Measurements from ENCODE around the gene RAD21L1. TPM values are rescaled to one million over a fixed set of nuclear protein-coding genes. Genes with fewer than 3 reads are reported as not detected.
"Not testable (repeated sequence)": the region's sequence is repeated elsewhere in the genome, so short reads cannot be mapped to it uniquely, and the experiment has no call there.

The RAD21L1 gene
- total RNA-seq, 4 donors from 2014 or later, result not detected

- no peaks in the 10 kb centered on the region for H3K4me1 ChIP-seq
- TF ChIP-seq CTCF (IDR thresholded peaks at IDR 0.05), result no peak
- TF ChIP-seq POLR2A (IDR thresholded peaks at IDR 0.05), result no peak
- DNase-seq, result no peak
- H3K4me3 ChIP-seq, result no peak overlapping the region
- no peaks in the 10 kb centered on the region for H3K36me3 ChIP-seq
- no peaks in the 10 kb centered on the region for H3K9me3 ChIP-seq
- no peak overlapping the region for H3K27ac ChIP-seq
- H3K27me3 ChIP-seq, result no peaks in the 10 kb centered on the region
Observed at GRCh38 chr20:1241456-1241855, 15.6 kb downstream of the RAD21L1 start.

- no peaks in the 10 kb centered on the region for H3K4me1 ChIP-seq
- DNase-seq, result no peak
Observed at GRCh38 chr20:1242099-1242498, 16.3 kb downstream of the RAD21L1 start.

GRCh38 chr20:1242530-1242929 is 16.7 kb downstream of the RAD21L1 start:
- H3K27ac ChIP-seq, result no peak overlapping the region
- no peak overlapping the region for H3K4me3 ChIP-seq
- TF ChIP-seq POLR2A (IDR thresholded peaks at IDR 0.05) (no peak), CTCF (IDR thresholded peaks at IDR 0.05) (no peak)
- H3K36me3 ChIP-seq, result no peaks in the 10 kb centered on the region
- no peaks in the 10 kb centered on the region for H3K27me3 ChIP-seq
- H3K4me1 ChIP-seq, result no peaks in the 10 kb centered on the region
- no peaks in the 10 kb centered on the region for H3K9me3 ChIP-seq
- no peak for DNase-seq

More at GRCh38 chr20:1242099-1242498, 16.3 kb downstream of the RAD21L1 start:
- no peak overlapping the region for H3K27ac ChIP-seq
- TF ChIP-seq CTCF (IDR thresholded peaks at IDR 0.05), result no peak
- no peak for TF ChIP-seq POLR2A (IDR thresholded peaks at IDR 0.05)
- H3K9me3 ChIP-seq, result no peaks in the 10 kb centered on the region
- no peak overlapping the region for H3K4me3 ChIP-seq
- no peaks in the 10 kb centered on the region for H3K36me3 ChIP-seq
- H3K27me3 ChIP-seq, result no peaks in the 10 kb centered on the region

DNA sequence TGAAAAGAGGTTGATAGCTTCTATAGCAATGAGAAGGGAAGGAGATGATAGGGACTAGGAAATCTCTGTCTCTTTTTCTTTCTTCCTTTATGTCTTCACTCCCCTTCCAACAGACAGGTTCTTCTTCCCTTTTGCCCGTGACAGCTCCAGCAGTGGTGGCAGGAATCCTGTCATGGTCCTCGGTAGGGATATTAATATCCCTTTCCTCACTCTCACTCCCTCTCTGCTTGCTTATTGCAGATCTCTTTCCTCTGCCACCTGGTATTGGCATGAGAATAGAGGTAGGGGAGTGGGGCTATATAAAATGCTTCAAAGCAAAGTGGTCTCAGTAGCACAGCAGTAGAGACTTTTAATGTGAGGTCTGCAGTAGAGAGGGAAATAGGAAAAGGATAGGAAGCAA is 19.7 kb downstream of the RAD21L1 start:
- no peaks in the 10 kb centered on the region for H3K4me1 ChIP-seq
- TF ChIP-seq CTCF (IDR thresholded peaks at IDR 0.05) (no peak), POLR2A (IDR thresholded peaks at IDR 0.05) (no peak)
- H3K9me3 ChIP-seq, result no peaks in the 10 kb centered on the region
- no peaks in the 10 kb centered on the region for H3K36me3 ChIP-seq
- DNase-seq, result no peak
- no peak overlapping the region for H3K4me3 ChIP-seq
- no peaks in the 10 kb centered on the region for H3K27me3 ChIP-seq
- no peak overlapping the region for H3K27ac ChIP-seq

DNA sequence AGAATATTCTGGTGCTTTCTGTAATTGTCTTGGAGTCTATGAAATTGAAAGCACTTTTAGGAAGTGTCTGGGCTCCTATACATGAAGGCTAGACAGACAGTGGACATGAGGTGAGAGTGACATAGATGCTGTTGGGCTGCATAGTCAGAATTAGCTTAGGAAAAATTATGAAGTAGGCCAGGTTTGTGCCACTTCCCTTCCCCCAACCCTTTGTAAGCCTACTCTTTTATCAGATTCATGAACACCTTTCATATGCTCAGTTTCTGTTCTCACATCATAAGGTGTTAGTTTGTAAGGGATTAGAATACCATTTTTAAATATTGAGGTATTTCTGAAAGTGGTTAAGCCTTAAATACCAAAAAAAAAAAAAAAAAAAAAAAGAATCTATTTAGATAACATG is 21.8 kb downstream of the RAD21L1 start:
- Histone ChIP-seq H3K36me3 (no peaks in the 10 kb centered on the region), H3K4me1 (no peaks in the 10 kb centered on the region), H3K27ac (no peak overlapping the region), H3K4me3 (no peak overlapping the region), H3K27me3 (no peaks in the 10 kb centered on the region), H3K9me3 (no peaks in the 10 kb centered on the region)
- DNase-seq, result no peak
- TF ChIP-seq POLR2A (IDR thresholded peaks at IDR 0.05) (no peak), CTCF (IDR thresholded peaks at IDR 0.05) (no peak)

DNA sequence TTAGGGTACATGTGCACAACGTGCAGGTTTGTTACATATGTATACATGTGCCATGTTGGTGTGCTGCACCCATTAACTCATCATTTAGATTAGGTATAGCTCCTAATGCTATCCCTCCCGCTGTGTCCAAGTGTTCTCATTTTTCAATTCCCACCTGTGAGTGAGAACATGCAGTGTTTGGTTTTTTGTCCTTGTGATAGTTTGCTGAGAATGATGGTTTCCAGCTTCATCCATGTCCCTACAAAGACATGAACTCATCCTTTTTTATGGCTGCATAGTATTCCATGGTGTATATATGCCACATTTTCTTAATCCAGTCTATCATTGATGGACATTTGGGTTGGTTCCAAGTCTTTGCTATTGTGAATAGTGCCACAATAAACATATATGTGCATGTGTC is 24.4 kb downstream of the RAD21L1 start:
- not testable (repeated sequence) for H3K9me3 ChIP-seq, H3K4me1 ChIP-seq, DNase-seq, H3K4me3 ChIP-seq, H3K27me3 ChIP-seq, H3K36me3 ChIP-seq, H3K27ac ChIP-seq

Measured in Peyer's patch (tissue), 4 donors.